HCT116 (cell line): ENCODE data around the gene NDC1. TPM values are rescaled to one million over a fixed set of nuclear protein-coding genes. Genes with fewer than 3 reads are reported as not detected.

ENCODE experiments used
- ATAC-seq: fragments of 200-7000 bp; cut with Tn5 transposase; 2 replicates; pipeline ENCODE4 v1.9.1; 2020; ENCODE audit warnings: mild to moderate bottlenecking, moderate library complexity
- BruUV-seq: library from RNA; stranded (reverse); fragments of 400-500 nt; replicated peaks from 2 replicates; lab custom pipeline; 2021; lab: Mats Ljungman, UMichigan
- CTCF ChIA-PET: fragments of 300-600 bp; sonication (Branson Sonifier 250); formaldehyde crosslinking; loops from one replicate; lab custom pipeline; 2021; ENCODE audit warnings: antibody characterized with exemption; lab: Charles Lee
- POLR2A ChIA-PET: fragments of 300-600, 350-600 bp; sonication (Branson Sonifier 250); formaldehyde crosslinking; loops from one replicate; lab custom pipeline; 2021; ENCODE audit warnings: antibody characterized with exemption; lab: Charles Lee
- RAD21 ChIA-PET, 2 experiments: fragments of 300-600 bp; sonication (Branson Sonifier 250); formaldehyde crosslinking; loops; one replicate each; lab custom pipeline; 2023; ENCODE audit warnings: low total read pairs in 2 of 2; ENCODE audit not compliant: uncharacterized antibody in 2 of 2, unreplicated experiment in 2 of 2, low non-redundant PET in 1 of 2; lab: Charles Lee
- DNase-seq: peaks from one replicate; pipeline ENCODE4 v3.0.0-alpha.2; 2010; ENCODE audit warnings: low read depth, low spot score
- H2AFZ ChIP-seq: fragments of 200-600 bp; shearing (Covaris generic), sonication (generic); 2 replicates; pipeline ENCODE4 v1.6.1; 2017; ENCODE audit warnings: low read depth, mixed run types, mixed read lengths, antibody characterized with exemption, low read length; ENCODE audit not compliant: poor library complexity, severe bottlenecking
- H3K27ac ChIP-seq: 2 replicates; pipeline ENCODE4 v1.5.1; 2012; ENCODE audit warnings: low read depth, low read length
- H3K27me3 ChIP-seq: fragments of 200-600 bp; sonication (generic); 2 replicates; pipeline ENCODE4 v1.6.1; 2016; ENCODE audit warnings: mixed run types, low read length, mixed read lengths; ENCODE audit not compliant: insufficient read depth
- H3K36me3 ChIP-seq, 2 experiments: fragments of 200-500 bp in 1 of 2; fragments of 200-600 bp in 1 of 2; sonication (Bioruptor generic) in 1 of 2; sonication (generic) in 1 of 2; 2 replicates each; pipeline versions ENCODE4 v1.5.1 to v1.6.1; 2014 to 2016; ENCODE audit warnings: low read length in 2 of 2, inconsistent platforms in 1 of 2, mixed read lengths in 1 of 2, mixed run types in 1 of 2; ENCODE audit not compliant: insufficient read depth in 2 of 2, control insufficient read depth in 1 of 2
- H3K4me1 ChIP-seq, 2 experiments: fragments of 200-600 bp in 1 of 2; sonication (generic) in 1 of 2; 2 replicates each; pipeline versions ENCODE4 v1.5.1 to v1.6.1; 2012 to 2017; ENCODE audit warnings: low read length in 2 of 2, inconsistent platforms in 1 of 2, mild to moderate bottlenecking in 1 of 2, mixed read lengths in 1 of 2, mixed run types in 1 of 2, moderate library complexity in 1 of 2; ENCODE audit not compliant: insufficient read depth in 2 of 2, control insufficient read depth in 1 of 2
- H3K4me2 ChIP-seq: fragments of 200-600 bp; sonication (generic); 2 replicates; pipeline ENCODE4 v1.6.1; 2017; ENCODE audit warnings: mixed run types, low read length, mixed read lengths
- H3K4me3 ChIP-seq, 2 experiments: fragments of 200-600 bp in 1 of 2; sonication (generic) in 1 of 2; replicated peaks in 1 of 2; 2 replicates each; pipeline ENCODE4 v1.5.1; 2011 to 2016; ENCODE audit warnings: low read length in 2 of 2, control low read depth in 1 of 2, low read depth in 1 of 2, mild to moderate bottlenecking in 1 of 2, mixed read lengths in 1 of 2, mixed run types in 1 of 2
- H3K79me2 ChIP-seq: fragments of 200-600 bp; sonication (generic); 2 replicates; pipeline ENCODE4 v1.6.1; 2017; ENCODE audit warnings: mild to moderate bottlenecking, mixed run types, low read length, moderate library complexity, mixed read lengths; ENCODE audit not compliant: insufficient read depth
- H3K9ac ChIP-seq: fragments of 200-600 bp; sonication (generic); 2 replicates; pipeline ENCODE4 v1.6.1; 2016; ENCODE audit warnings: low read length, mixed read lengths
- H3K9me2 ChIP-seq: fragments of 200-600 bp; sonication (generic), shearing (Covaris generic); 2 replicates; pipeline ENCODE4 v1.6.1; 2017; ENCODE audit warnings: mixed run types, mild to moderate bottlenecking, moderate library complexity; ENCODE audit not compliant: insufficient read depth
- H3K9me3 ChIP-seq, 2 experiments: fragments of 200-500 bp in 1 of 2; fragments of 200-600 bp in 1 of 2; sonication (Bioruptor generic) in 1 of 2; sonication (generic) in 1 of 2; 2 replicates each; pipeline ENCODE4 v1.6.1; 2014 to 2017; ENCODE audit warnings: low read length in 2 of 2, mixed read lengths in 2 of 2, inconsistent platforms in 1 of 2, low read depth in 1 of 2, mild to moderate bottlenecking in 1 of 2, mixed run types in 1 of 2, moderate library complexity in 1 of 2; ENCODE audit not compliant: control insufficient read depth in 1 of 2, insufficient read depth in 1 of 2
- H4K20me1 ChIP-seq: fragments of 200-600 bp; sonication (generic), shearing (Covaris generic); 2 replicates; pipeline ENCODE4 v1.6.1; 2017; ENCODE audit warnings: mixed run types, mild to moderate bottlenecking, moderate library complexity; ENCODE audit not compliant: insufficient read depth
- CEBPB ChIP-seq: IDR thresholded peaks from 2 replicates; pipeline ENCODE4 v1.6.1; 2012; ENCODE audit warnings: low read depth
- EGR1 ChIP-seq: IDR thresholded peaks from 2 replicates; pipeline ENCODE4 v1.6.1; 2012; ENCODE audit warnings: low read depth
- ELF1 ChIP-seq: IDR thresholded peaks from 2 replicates; pipeline ENCODE4 v1.6.1; 2012; ENCODE audit warnings: low read depth, borderline replicate concordance
- EZH2 ChIP-seq: fragments of 200-600 bp; sonication (generic); IDR thresholded peaks from 2 replicates; pipeline ENCODE4 v1.6.1; 2017; ENCODE audit warnings: antibody characterized with exemption, mixed run types
- EZH2phosphoT487 ChIP-seq: fragments of 200-600 bp; IDR thresholded peaks from 2 replicates; pipeline ENCODE4 v1.6.1; 2018; ENCODE audit warnings: antibody characterized with exemption, borderline replicate concordance
- FOSL1 ChIP-seq: IDR thresholded peaks from 2 replicates; pipeline ENCODE4 v1.6.1; 2012; ENCODE audit warnings: low read depth
- JUND ChIP-seq: IDR thresholded peaks from 2 replicates; pipeline ENCODE4 v1.6.1; 2012
- MAX ChIP-seq: IDR thresholded peaks from 2 replicates; pipeline ENCODE4 v1.6.1; 2012
- POLR2A ChIP-seq: IDR thresholded peaks from 2 replicates; pipeline ENCODE4 v1.7.0; 2011; ENCODE audit warnings: borderline replicate concordance; ENCODE audit not compliant: insufficient read depth, insufficient read length; ENCODE audit errors: extremely low read depth
- POLR2AphosphoS5 ChIP-seq: IDR thresholded peaks from 2 replicates; pipeline ENCODE4 v1.6.1; 2011; ENCODE audit warnings: mild to moderate bottlenecking, low read depth, low read length, moderate library complexity
- RAD21 ChIP-seq: IDR thresholded peaks from 2 replicates; pipeline ENCODE4 v1.6.1; 2012; ENCODE audit warnings: low read depth, mild to moderate bottlenecking
- REST ChIP-seq: IDR thresholded peaks from 2 replicates; pipeline ENCODE4 v1.6.1; 2012; ENCODE audit warnings: low read depth
- SIN3A ChIP-seq: IDR thresholded peaks from 2 replicates; pipeline ENCODE4 v1.6.1; 2012; ENCODE audit warnings: low read depth
- SP1 ChIP-seq: IDR thresholded peaks from 2 replicates; pipeline ENCODE4 v1.6.1; 2012; ENCODE audit warnings: low read depth
- SRF ChIP-seq: IDR thresholded peaks from 2 replicates; pipeline ENCODE4 v1.6.1; 2012; ENCODE audit warnings: low read depth
- TCF7L2 ChIP-seq: IDR thresholded peaks from 2 replicates; pipeline ENCODE4 v1.7.0; 2011; ENCODE audit warnings: borderline replicate concordance, inconsistent platforms; ENCODE audit not compliant: insufficient read depth, insufficient read length; ENCODE audit errors: extremely low read depth
- YY1 ChIP-seq: IDR thresholded peaks from 2 replicates; pipeline ENCODE4 v1.6.1; 2011; ENCODE audit warnings: low read length, low read depth, moderate library complexity, mild to moderate bottlenecking; ENCODE audit not compliant: insufficient replicate concordance; ENCODE audit errors: extremely low read depth
- ZBTB33 ChIP-seq: IDR thresholded peaks from 2 replicates; pipeline ENCODE4 v1.6.1; 2011; ENCODE audit warnings: mild to moderate bottlenecking, low read length, moderate library complexity; ENCODE audit not compliant: insufficient replicate concordance; ENCODE audit errors: extremely low read depth
- ZFX ChIP-seq: fragments of 450-650 bp; IDR thresholded peaks from 2 replicates; pipeline ENCODE4 v1.6.1; 2017
- intact Hi-C: fragments of 100-400 bp; cut with micrococcal nuclease; formaldehyde crosslinking; loops from 2 replicates; pipeline ENCODE4 v1.10.0; 2022
- total RNA-seq: library from RNA; stranded (reverse); gene quantifications from one replicate; pipeline ENCODE4 v1.2.1, GENCODE V29; 2021; ENCODE audit not compliant: unreplicated experiment
- TF ChIP-seq, protein P1 (sequence below): IDR thresholded peaks from 2 replicates; pipeline ENCODE4 v1.6.1; 2012

Gene NDC1
- total RNA-seq, 1 experiment from 2014 or later, result 54.7 TPM

DNA sequence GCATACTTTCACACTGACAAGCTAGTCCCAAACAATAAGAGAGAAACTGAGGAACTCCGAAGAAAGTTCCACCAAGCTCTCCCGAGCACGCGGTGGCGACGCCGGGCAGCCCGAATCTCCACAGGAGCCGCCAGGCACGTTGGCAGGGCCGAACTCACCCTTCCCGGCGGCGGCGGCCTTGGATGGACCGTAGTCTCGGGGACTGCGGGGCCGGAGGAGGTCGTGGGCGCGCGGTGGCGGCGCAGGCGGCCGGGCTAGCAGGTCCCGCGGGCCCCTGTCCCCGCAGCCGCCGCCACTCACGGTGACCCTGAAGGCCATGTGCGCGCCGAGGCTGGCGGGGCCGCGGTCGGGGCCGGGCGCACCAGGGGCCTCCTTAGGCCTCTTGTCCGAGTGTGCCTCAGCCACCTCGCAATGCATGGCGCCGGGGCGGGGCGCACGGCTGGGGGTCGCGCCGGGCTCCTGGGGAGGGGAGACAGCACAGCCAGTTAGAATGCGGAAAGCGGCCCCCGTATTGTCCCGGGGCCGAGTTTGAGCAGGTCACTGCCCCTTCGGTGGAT lies 100.4 kb downstream of the NDC1 start:
- no peak overlapping the region for H3K9ac ChIP-seq
- no peak overlapping the region for H2AFZ ChIP-seq
- H3K27me3 ChIP-seq, result no peaks in the 10 kb centered on the region
- H3K9me3 ChIP-seq, result peaks cover 1% of the 10 kb centered on the region in 2 experiments; a peak in 1 of 4 replicates
- CTCF ChIA-PET, result no interaction called here
- no peak for TF ChIP-seq JUND
- TF ChIP-seq EZH2phosphoT487, result no peak
- TF ChIP-seq REST, result no peak
- no peak for TF ChIP-seq FOSL1
- no peak for TF ChIP-seq YY1
- TF ChIP-seq POLR2A, result no peak
- TF ChIP-seq POLR2AphosphoS5, result no peak
- TF ChIP-seq, protein P1, sequence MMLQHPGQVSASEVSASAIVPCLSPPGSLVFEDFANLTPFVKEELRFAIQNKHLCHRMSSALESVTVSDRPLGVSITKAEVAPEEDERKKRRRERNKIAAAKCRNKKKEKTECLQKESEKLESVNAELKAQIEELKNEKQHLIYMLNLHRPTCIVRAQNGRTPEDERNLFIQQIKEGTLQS, result no peak
- no peak for TF ChIP-seq ELF1
- no peak for TF ChIP-seq RAD21
- no peak for TF ChIP-seq MAX
- TF ChIP-seq SP1, result no peak
- TF ChIP-seq ZBTB33, result no peak
- no peak for TF ChIP-seq ZFX
- TF ChIP-seq EZH2, result no peak
- TF ChIP-seq SIN3A, result no peak
- no peak for TF ChIP-seq SRF
- no peak for TF ChIP-seq TCF7L2
- no peak for TF ChIP-seq CEBPB
- no peak for TF ChIP-seq EGR1
- H3K27ac ChIP-seq, result no peak overlapping the region
- intact Hi-C loops, result no loop called here
- H3K4me2 ChIP-seq, result no peak overlapping the region
- H3K4me1 ChIP-seq, result peaks cover 0 to 12% of the 10 kb centered on the region in 2 experiments; a peak in 3 of 4 replicates
- no peaks in the 10 kb centered on the region for H3K79me2 ChIP-seq
- ATAC-seq, result no peak
- H3K9me2 ChIP-seq, result no peaks in the 10 kb centered on the region
- POLR2A ChIA-PET, result no interaction called here
- H3K36me3 ChIP-seq, result no peaks in the 10 kb centered on the region
- no TSS peak for BruUV-seq
- RAD21 ChIA-PET, result no interaction called here
- no peaks in the 10 kb centered on the region for H4K20me1 ChIP-seq
- DNase-seq, result no peak
- H3K4me3 ChIP-seq, result no peak overlapping the region
